ENCODE data around the gene DAO.

DNA sequence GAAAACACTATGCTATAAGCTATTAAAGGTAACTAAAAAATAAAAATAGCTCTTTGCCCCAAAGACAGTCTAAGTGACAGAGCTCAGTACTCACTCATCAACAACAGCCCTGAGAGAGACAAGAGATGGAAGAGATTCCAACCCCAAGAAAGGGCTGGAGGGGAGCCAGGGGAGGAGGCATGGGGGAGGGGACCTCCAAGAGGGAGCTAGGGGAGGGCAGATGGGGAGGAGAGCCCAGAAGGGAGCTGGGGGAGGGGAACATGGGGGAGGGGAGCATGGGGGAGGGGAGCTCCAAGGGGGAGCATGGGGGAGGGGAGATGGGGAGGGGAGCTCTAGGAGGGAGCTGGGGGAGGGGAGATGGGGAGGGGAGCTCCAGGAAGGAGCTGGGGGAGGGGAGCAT, 30.2 kb upstream of the DAO start:
- TF ChIP-seq, protein P1, sequence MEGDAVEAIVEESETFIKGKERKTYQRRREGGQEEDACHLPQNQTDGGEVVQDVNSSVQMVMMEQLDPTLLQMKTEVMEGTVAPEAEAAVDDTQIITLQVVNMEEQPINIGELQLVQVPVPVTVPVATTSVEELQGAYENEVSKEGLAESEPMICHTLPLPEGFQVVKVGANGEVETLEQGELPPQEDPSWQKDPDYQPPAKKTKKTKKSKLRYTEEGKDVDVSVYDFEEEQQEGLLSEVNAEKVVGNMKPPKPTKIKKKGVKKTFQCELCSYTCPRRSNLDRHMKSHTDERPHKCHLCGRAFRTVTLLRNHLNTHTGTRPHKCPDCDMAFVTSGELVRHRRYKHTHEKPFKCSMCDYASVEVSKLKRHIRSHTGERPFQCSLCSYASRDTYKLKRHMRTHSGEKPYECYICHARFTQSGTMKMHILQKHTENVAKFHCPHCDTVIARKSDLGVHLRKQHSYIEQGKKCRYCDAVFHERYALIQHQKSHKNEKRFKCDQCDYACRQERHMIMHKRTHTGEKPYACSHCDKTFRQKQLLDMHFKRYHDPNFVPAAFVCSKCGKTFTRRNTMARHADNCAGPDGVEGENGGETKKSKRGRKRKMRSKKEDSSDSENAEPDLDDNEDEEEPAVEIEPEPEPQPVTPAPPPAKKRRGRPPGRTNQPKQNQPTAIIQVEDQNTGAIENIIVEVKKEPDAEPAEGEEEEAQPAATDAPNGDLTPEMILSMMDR (IDR thresholded peaks at IDR 0.05; ENCODE audit: poor library complexity, severe bottlenecking), result no peak
- TF ChIP-seq EZH2 (IDR thresholded peaks at IDR 0.05; ENCODE audit: borderline replicate concordance, insufficient read depth, low read length, poor library complexity, severe bottlenecking) (no peak), EP300 (conservative IDR thresholded peaks at IDR 0.05; ENCODE audit: poor library complexity, severe bottlenecking) (no peak), TAF1 (IDR thresholded peaks at IDR 0.05; ENCODE audit: low read depth) (no peak), POLR2AphosphoS5 (IDR thresholded peaks at IDR 0.05) (no peak), SMC3 (conservative IDR thresholded peaks at IDR 0.05; ENCODE audit: poor library complexity) (no peak), RAD21 (conservative IDR thresholded peaks at IDR 0.05) (no peak), MXI1 (conservative IDR thresholded peaks at IDR 0.05; ENCODE audit: poor library complexity, severe bottlenecking) (no peak)
- TF ChIP-seq, protein P2, sequence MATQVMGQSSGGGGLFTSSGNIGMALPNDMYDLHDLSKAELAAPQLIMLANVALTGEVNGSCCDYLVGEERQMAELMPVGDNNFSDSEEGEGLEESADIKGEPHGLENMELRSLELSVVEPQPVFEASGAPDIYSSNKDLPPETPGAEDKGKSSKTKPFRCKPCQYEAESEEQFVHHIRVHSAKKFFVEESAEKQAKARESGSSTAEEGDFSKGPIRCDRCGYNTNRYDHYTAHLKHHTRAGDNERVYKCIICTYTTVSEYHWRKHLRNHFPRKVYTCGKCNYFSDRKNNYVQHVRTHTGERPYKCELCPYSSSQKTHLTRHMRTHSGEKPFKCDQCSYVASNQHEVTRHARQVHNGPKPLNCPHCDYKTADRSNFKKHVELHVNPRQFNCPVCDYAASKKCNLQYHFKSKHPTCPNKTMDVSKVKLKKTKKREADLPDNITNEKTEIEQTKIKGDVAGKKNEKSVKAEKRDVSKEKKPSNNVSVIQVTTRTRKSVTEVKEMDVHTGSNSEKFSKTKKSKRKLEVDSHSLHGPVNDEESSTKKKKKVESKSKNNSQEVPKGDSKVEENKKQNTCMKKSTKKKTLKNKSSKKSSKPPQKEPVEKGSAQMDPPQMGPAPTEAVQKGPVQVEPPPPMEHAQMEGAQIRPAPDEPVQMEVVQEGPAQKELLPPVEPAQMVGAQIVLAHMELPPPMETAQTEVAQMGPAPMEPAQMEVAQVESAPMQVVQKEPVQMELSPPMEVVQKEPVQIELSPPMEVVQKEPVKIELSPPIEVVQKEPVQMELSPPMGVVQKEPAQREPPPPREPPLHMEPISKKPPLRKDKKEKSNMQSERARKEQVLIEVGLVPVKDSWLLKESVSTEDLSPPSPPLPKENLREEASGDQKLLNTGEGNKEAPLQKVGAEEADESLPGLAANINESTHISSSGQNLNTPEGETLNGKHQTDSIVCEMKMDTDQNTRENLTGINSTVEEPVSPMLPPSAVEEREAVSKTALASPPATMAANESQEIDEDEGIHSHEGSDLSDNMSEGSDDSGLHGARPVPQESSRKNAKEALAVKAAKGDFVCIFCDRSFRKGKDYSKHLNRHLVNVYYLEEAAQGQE (IDR thresholded peaks at IDR 0.05; ENCODE audit: borderline replicate concordance), result no peak

Measured in neural cell (in vitro differentiated cells).